ENCODE measurements around the gene BTAF1.

DNA sequence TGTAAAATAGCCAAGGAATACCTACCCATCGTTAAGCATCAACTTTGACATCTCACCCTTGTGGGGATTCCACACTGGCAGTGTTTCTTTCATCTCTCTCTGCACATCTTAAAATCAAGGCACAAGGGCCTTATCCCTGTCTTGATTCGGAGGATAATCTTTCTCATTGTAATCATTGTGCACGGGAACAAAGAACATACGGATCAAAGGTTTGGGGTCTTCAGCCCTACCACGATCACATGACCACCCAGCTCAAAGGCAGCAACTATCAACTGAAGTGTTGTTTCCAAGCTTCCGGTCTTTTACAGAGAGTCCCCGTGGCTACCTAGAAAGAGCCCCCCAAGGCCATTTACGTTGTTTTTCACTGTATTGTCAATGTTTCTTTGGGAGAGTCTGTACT lies 26.1 kb upstream of the BTAF1 start:
- TF ChIP-seq CTCF (IDR thresholded peaks at IDR 0.05) (no peak), ZFX (IDR thresholded peaks at IDR 0.05; ENCODE audit: borderline replicate concordance) (no peak)

Data from 22Rv1 (cell line).